Liver (tissue), 9 donors: Measurements from ENCODE around the gene VWA5B1. TPM values are rescaled to one million over a fixed set of nuclear protein-coding genes. Genes with fewer than 3 reads are reported as not detected.

Experiments used
- DNase-seq: peaks from one replicate; pipeline ENCODE4 v3.0.0-alpha.2; 2017; ENCODE audit warnings: low spot score
- H3K27ac ChIP-seq, 2 donors: one replicate each; pipeline ENCODE4 v1.7.0; 2013; ENCODE audit warnings: inconsistent platforms in 2 of 2, low read length in 2 of 2, control low read depth in 1 of 2, low read depth in 1 of 2, mild to moderate bottlenecking in 1 of 2
- H3K27me3 ChIP-seq, 4 donors: one replicate each; pipeline versions ENCODE4 v1.6.1 to v1.7.0; 2013; ENCODE audit warnings: low read length in 3 of 4, inconsistent platforms in 1 of 4, mild to moderate bottlenecking in 1 of 4, moderate library complexity in 1 of 4; ENCODE audit not compliant: control insufficient read depth in 4 of 4, insufficient read depth in 4 of 4
- H3K36me3 ChIP-seq, 4 donors: one replicate each; pipeline versions ENCODE4 v1.6.1 to v1.7.0; 2013; ENCODE audit warnings: low read length in 3 of 4, mild to moderate bottlenecking in 3 of 4, low read depth in 1 of 4, moderate library complexity in 1 of 4; ENCODE audit not compliant: control insufficient read depth in 4 of 4, insufficient read depth in 3 of 4
- H3K4me1 ChIP-seq, 4 donors: one replicate each; pipeline versions ENCODE4 v1.6.1 to v1.7.0; 2013; ENCODE audit warnings: low read length in 3 of 4, mild to moderate bottlenecking in 3 of 4, moderate library complexity in 1 of 4; ENCODE audit not compliant: control insufficient read depth in 4 of 4, insufficient read depth in 4 of 4
- H3K4me3 ChIP-seq, 3 donors: one replicate each; pipeline versions ENCODE4 v1.6.1 to v1.7.0; 2013; ENCODE audit warnings: low read length in 3 of 3, control low read depth in 1 of 3, low read depth in 1 of 3, mild to moderate bottlenecking in 1 of 3
- H3K9ac ChIP-seq, 2 donors: one replicate each; pipeline ENCODE4 v1.7.0; 2013; ENCODE audit warnings: low read length in 2 of 2, mild to moderate bottlenecking in 2 of 2, moderate library complexity in 2 of 2, control low read depth in 1 of 2, low read depth in 1 of 2
- H3K9me3 ChIP-seq, 4 donors: one replicate each; pipeline versions ENCODE4 v1.6.1 to v1.7.0; 2013; ENCODE audit warnings: low read length in 3 of 4; ENCODE audit not compliant: control insufficient read depth in 4 of 4
- ATF3 ChIP-seq: IDR thresholded peaks from 2 replicates; pipeline ENCODE4 v1.6.1; 2016; ENCODE audit warnings: antibody characterized with exemption
- CTCF ChIP-seq: fragments of 150-350 bp; IDR thresholded peaks from 2 replicates; pipeline ENCODE4 v1.5.1; 2017; ENCODE audit warnings: improper control_type of control experiment, low read depth, low read length; ENCODE audit not compliant: missing input control
- EGR1 ChIP-seq, 2 donors: IDR thresholded peaks; 2 replicates each; pipeline ENCODE4 v1.6.1; 2016 to 2018; ENCODE audit warnings: antibody characterized with exemption in 2 of 2, low read depth in 2 of 2
- FOXA1 ChIP-seq: IDR thresholded peaks from 2 replicates; pipeline ENCODE4 v1.6.1; 2016; ENCODE audit warnings: antibody characterized with exemption
- FOXA2 ChIP-seq: IDR thresholded peaks from 2 replicates; pipeline ENCODE4 v1.6.1; 2016; ENCODE audit warnings: antibody characterized with exemption
- GABPA ChIP-seq, 2 donors: IDR thresholded peaks in 1 of 2; conservative IDR thresholded peaks in 1 of 2; 2 replicates each; pipeline ENCODE4 v1.6.1; 2016; ENCODE audit warnings: antibody characterized with exemption in 2 of 2, mild to moderate bottlenecking in 1 of 2, moderate library complexity in 1 of 2
- HNF4A ChIP-seq, 2 donors: conservative IDR thresholded peaks; 2 replicates each; pipeline ENCODE4 v1.6.1; 2016; ENCODE audit warnings: antibody characterized with exemption in 2 of 2, mild to moderate bottlenecking in 2 of 2
- HNF4G ChIP-seq: IDR thresholded peaks from 2 replicates; pipeline ENCODE4 v1.6.1; 2016; ENCODE audit warnings: antibody characterized with exemption
- MAX ChIP-seq: IDR thresholded peaks from 2 replicates; pipeline ENCODE4 v1.6.1; 2016; ENCODE audit warnings: antibody characterized with exemption
- NR2F2 ChIP-seq: IDR thresholded peaks from 2 replicates; pipeline ENCODE4 v1.6.1; 2016; ENCODE audit warnings: antibody characterized with exemption
- RAD21 ChIP-seq, 2 donors: IDR thresholded peaks; 2 replicates each; pipeline ENCODE4 v1.6.1; 2016; ENCODE audit warnings: antibody characterized with exemption in 2 of 2, mild to moderate bottlenecking in 2 of 2
- RXRA ChIP-seq, 2 donors: IDR thresholded peaks; 2 replicates each; pipeline ENCODE4 v1.6.1; 2017 to 2018; ENCODE audit warnings: antibody characterized with exemption in 2 of 2, mild to moderate bottlenecking in 1 of 2
- SP1 ChIP-seq: IDR thresholded peaks from 2 replicates; pipeline ENCODE4 v1.6.1; 2018; ENCODE audit warnings: antibody characterized with exemption, mild to moderate bottlenecking
- TAF1 ChIP-seq: conservative IDR thresholded peaks from 2 replicates; pipeline ENCODE4 v1.6.1; 2016; ENCODE audit warnings: antibody characterized with exemption, mild to moderate bottlenecking
- YY1 ChIP-seq: IDR thresholded peaks from 2 replicates; pipeline ENCODE4 v1.6.1; 2016; ENCODE audit warnings: antibody characterized with exemption, mild to moderate bottlenecking
- WGBS: extraction: QIAGEN DNeasy Blood & Tissue Kit; methylation state at CpG from one replicate; pipeline ENCODE4 v1.1.7; 2013; 5-methylcytosine and 5-hydroxymethylcytosine counted together
- polyA plus RNA-seq, 2 donors: library from polyadenylated mRNA; stranded (reverse) in 1 of 2; unstranded in 1 of 2; fragments of 200-250 nt in 1 of 2; fragments of >200 nt in 1 of 2; fragmentation: Nextera tagmentation in 1 of 2; extraction: Ambion mirVana in 1 of 2; gene quantifications; one replicate each; pipeline versions ENCODE4 v1.2.1 to v1.2.3, GENCODE V29; 2013 to 2015
- total RNA-seq, 2 donors: library from RNA; depleted of rRNA; stranded (reverse); fragments of >200 nt; gene quantifications; one replicate each; pipeline ENCODE4 v1.2.3, GENCODE V29; 2014
- TF ChIP-seq, protein P1 (sequence below): IDR thresholded peaks from 2 replicates; pipeline ENCODE4 v1.6.1; 2016; ENCODE audit warnings: antibody characterized with exemption
- donor health status: healthy.
- donor health status: healthy.
- donor health status: healthy.
- donor health status: healthy.
- donor health status: healthy.

Gene VWA5B1
- total and polyA plus RNA-seq, 4 donors, result not detected

GRCh38 chr1:20400341-20401177 is 109.9 kb downstream of the VWA5B1 start:
- 46% methylated on average over 10 of the region's 10 CpGs for WGBS
- Histone ChIP-seq H3K9me3 (no peaks in the 10 kb centered on the region), H3K27ac (no peak overlapping the region), H3K9ac (no peak overlapping the region), H3K4me3 (no peak overlapping the region), H3K27me3 (peaks cover 0 to 5% (median 1%) of the 10 kb centered on the region in 4 donors), H3K36me3 (no peaks in the 10 kb centered on the region), H3K4me1 (no peaks in the 10 kb centered on the region)
- DNase-seq, result no peak
- TF ChIP-seq TAF1, result no peak
- TF ChIP-seq YY1, result no peak
- no peak for TF ChIP-seq EGR1 (IDR thresholded peaks at IDR 0.05; ENCODE audit: low read depth in 2 of 2)
- no peak for TF ChIP-seq FOXA2
- no peak for TF ChIP-seq HNF4G
- TF ChIP-seq, protein P1, sequence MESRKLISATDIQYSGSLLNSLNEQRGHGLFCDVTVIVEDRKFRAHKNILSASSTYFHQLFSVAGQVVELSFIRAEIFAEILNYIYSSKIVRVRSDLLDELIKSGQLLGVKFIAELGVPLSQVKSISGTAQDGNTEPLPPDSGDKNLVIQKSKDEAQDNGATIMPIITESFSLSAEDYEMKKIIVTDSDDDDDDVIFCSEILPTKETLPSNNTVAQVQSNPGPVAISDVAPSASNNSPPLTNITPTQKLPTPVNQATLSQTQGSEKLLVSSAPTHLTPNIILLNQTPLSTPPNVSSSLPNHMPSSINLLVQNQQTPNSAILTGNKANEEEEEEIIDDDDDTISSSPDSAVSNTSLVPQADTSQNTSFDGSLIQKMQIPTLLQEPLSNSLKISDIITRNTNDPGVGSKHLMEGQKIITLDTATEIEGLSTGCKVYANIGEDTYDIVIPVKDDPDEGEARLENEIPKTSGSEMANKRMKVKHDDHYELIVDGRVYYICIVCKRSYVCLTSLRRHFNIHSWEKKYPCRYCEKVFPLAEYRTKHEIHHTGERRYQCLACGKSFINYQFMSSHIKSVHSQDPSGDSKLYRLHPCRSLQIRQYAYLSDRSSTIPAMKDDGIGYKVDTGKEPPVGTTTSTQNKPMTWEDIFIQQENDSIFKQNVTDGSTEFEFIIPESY, result no peak
- TF ChIP-seq MAX, result no peak
- TF ChIP-seq GABPA (IDR thresholded peaks at IDR 0.05 in 1 of 2, conservative IDR thresholded peaks at IDR 0.05 in 1 of 2), result no peak
- no peak for TF ChIP-seq NR2F2
- TF ChIP-seq FOXA1, result no peak

- H3K9ac ChIP-seq, result no peak overlapping the region
- no peak overlapping the region for H3K4me3 ChIP-seq
- H3K4me1 ChIP-seq, result no peaks in the 10 kb centered on the region
- H3K27me3 ChIP-seq, result peaks cover 0 to 5% (median 1%) of the 10 kb centered on the region in 4 donors
- DNase-seq, result no peak
- H3K36me3 ChIP-seq, result no peaks in the 10 kb centered on the region
- 85% methylated on average over 11 of the region's 11 CpGs for WGBS
- no peak overlapping the region for H3K27ac ChIP-seq
- no peak for TF ChIP-seq SP1
- TF ChIP-seq YY1, result no peak
- no peaks in the 10 kb centered on the region for H3K9me3 ChIP-seq
Observed at GRCh38 chr1:20401405-20402010, 110.8 kb downstream of the VWA5B1 start.

- peaks cover 0 to 5% (median 1%) of the 10 kb centered on the region in 4 donors for H3K27me3 ChIP-seq
- H3K36me3 ChIP-seq, result no peaks in the 10 kb centered on the region
- H3K4me1 ChIP-seq, result no peaks in the 10 kb centered on the region
- no peaks in the 10 kb centered on the region for H3K9me3 ChIP-seq
- H3K4me3 ChIP-seq, result no peak overlapping the region
- no peak for DNase-seq
- no peak overlapping the region for H3K9ac ChIP-seq
- H3K27ac ChIP-seq, result no peak overlapping the region
- WGBS, result 44% methylated on average over 13 of the region's 13 CpGs
- TF ChIP-seq, protein P1, result no peak
- TF ChIP-seq GABPA (IDR thresholded peaks at IDR 0.05 in 1 of 2, conservative IDR thresholded peaks at IDR 0.05 in 1 of 2), result no peak
- no peak for TF ChIP-seq TAF1
- no peak for TF ChIP-seq HNF4A (conservative IDR thresholded peaks at IDR 0.05)
- TF ChIP-seq YY1, result no peak
- no peak for TF ChIP-seq HNF4G
- TF ChIP-seq CTCF, result no peak
- TF ChIP-seq RXRA (IDR thresholded peaks at IDR 0.05), result no peak
- TF ChIP-seq ATF3, result no peak
- no peak for TF ChIP-seq NR2F2
- TF ChIP-seq RAD21 (IDR thresholded peaks at IDR 0.05), result no peak
Observed at GRCh38 chr1:20402585-20403422, 112.1 kb downstream of the VWA5B1 start.
